HL-60 (cell line): ENCODE measurements around the gene TBC1D24.

Experiments used
- DNase-seq, 2 experiments: peaks; one replicate each; pipeline ENCODE4 v3.0.0-alpha.2; 2010 to 2020; ENCODE audit warnings: low read depth in 1 of 2, low spot score in 1 of 2
- H3K27ac ChIP-seq: fragments of 250-450 bp; sonication (Bioruptor Pico); replicated peaks from 2 replicates; pipeline ENCODE4 v1.5.1; 2020; ENCODE audit warnings: mild to moderate bottlenecking, moderate library complexity
- H3K27me3 ChIP-seq: fragments of 250-450 bp; sonication (Bioruptor Pico); 2 replicates; pipeline ENCODE4 v1.5.1; 2021; ENCODE audit warnings: mild to moderate bottlenecking, moderate library complexity; ENCODE audit not compliant: insufficient read depth, poor library complexity, severe bottlenecking
- H3K4me3 ChIP-seq: replicated peaks from 2 replicates; pipeline ENCODE4 v1.5.1; 2011; ENCODE audit warnings: mild to moderate bottlenecking, control low read depth, low read length; ENCODE audit not compliant: insufficient read depth
- GABPA ChIP-seq: IDR thresholded peaks from 2 replicates; pipeline ENCODE4 v1.6.1; 2012; ENCODE audit warnings: low read depth
- POLR2AphosphoS5 ChIP-seq: IDR thresholded peaks from 2 replicates; pipeline ENCODE4 v1.6.1; 2012; ENCODE audit warnings: low read depth
- SPI1 ChIP-seq: IDR thresholded peaks from 2 replicates; pipeline ENCODE4 v1.6.1; 2012; ENCODE audit warnings: low read depth, mild to moderate bottlenecking, borderline replicate concordance
- TF ChIP-seq, protein P1 (sequence below): IDR thresholded peaks from 2 replicates; pipeline ENCODE4 v1.6.1; 2012; ENCODE audit warnings: low read depth; ENCODE audit not compliant: insufficient replicate concordance
- TF ChIP-seq, protein P2 (sequence below): IDR thresholded peaks from one replicate; pipeline ENCODE4 v1.5.1; 2011; ENCODE audit warnings: low read length, control low read depth, inconsistent platforms; ENCODE audit not compliant: insufficient read depth

Gene TBC1D24

DNA sequence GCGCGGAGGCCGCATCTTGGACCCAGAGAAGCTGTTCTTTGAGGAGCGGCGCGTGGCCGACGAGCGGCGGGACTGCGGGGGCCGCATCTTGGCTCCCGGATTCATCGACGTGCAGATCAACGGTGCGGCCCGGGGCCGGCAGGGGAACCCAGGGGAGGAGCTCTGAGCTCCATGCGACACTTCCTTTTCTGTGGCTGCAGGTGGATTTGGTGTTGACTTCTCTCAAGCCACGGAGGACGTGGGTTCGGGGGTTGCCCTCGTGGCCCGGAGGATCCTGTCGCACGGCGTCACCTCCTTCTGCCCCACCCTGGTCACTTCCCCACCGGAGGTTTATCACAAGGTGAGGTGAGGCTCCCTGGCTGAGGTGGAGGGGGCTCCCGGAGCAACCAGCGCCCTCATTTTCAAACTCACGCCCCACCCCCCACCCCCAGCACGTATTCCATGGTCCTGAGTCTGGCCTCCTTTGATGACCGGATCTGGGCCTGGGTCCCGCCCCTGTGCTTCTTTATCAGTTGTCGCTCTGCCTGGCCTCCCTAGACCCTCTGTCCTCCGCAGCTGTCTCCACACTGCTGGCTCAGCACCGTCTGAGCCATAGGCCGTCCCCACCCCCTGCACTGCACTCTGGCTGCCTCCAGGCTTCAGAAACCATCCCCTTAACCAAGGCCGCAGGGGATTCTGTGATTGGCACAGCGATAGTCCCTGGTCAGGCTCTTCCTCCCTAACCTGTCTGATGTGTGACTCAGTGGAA is 46.0 kb downstream of the TBC1D24 start:
- peak overlapping the region; percentile 53 for H3K4me3 ChIP-seq
- TF ChIP-seq, protein P1, sequence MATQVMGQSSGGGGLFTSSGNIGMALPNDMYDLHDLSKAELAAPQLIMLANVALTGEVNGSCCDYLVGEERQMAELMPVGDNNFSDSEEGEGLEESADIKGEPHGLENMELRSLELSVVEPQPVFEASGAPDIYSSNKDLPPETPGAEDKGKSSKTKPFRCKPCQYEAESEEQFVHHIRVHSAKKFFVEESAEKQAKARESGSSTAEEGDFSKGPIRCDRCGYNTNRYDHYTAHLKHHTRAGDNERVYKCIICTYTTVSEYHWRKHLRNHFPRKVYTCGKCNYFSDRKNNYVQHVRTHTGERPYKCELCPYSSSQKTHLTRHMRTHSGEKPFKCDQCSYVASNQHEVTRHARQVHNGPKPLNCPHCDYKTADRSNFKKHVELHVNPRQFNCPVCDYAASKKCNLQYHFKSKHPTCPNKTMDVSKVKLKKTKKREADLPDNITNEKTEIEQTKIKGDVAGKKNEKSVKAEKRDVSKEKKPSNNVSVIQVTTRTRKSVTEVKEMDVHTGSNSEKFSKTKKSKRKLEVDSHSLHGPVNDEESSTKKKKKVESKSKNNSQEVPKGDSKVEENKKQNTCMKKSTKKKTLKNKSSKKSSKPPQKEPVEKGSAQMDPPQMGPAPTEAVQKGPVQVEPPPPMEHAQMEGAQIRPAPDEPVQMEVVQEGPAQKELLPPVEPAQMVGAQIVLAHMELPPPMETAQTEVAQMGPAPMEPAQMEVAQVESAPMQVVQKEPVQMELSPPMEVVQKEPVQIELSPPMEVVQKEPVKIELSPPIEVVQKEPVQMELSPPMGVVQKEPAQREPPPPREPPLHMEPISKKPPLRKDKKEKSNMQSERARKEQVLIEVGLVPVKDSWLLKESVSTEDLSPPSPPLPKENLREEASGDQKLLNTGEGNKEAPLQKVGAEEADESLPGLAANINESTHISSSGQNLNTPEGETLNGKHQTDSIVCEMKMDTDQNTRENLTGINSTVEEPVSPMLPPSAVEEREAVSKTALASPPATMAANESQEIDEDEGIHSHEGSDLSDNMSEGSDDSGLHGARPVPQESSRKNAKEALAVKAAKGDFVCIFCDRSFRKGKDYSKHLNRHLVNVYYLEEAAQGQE: no peak
- TF ChIP-seq SPI1: peak; percentile 78
- no peaks in the 10 kb centered on the region for H3K27me3 ChIP-seq
- peak overlapping the region; percentile 68 for H3K27ac ChIP-seq
- peak in 1 of 2 experiments; percentile 64 for DNase-seq

DNA sequence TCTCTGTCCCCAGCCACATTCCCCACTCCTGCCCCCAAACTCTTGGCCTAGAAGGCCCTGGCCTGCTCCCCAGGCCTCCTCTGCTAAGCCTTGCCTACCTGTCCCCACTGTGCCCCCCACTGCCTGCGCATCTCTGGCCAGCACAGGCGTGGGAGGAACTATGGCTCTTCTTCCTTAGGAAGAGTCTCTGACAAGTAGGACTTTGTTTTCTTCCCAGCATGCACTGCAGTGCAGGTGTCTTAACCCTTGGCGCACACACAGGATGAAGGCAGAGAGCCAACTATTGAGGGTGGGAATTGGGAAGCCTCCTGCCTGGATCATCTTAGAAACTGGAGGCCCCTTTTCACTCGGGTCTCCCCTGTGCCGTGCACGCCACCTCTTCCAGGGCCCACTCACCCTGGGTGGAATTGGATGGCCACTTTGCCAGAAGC is 48.9 kb downstream of the TBC1D24 start:
- H3K4me3 ChIP-seq: no peak overlapping the region
- TF ChIP-seq GABPA (no peak), SPI1 (no peak), POLR2AphosphoS5 (no peak)
- TF ChIP-seq, protein P1: no peak
- TF ChIP-seq, protein P2, sequence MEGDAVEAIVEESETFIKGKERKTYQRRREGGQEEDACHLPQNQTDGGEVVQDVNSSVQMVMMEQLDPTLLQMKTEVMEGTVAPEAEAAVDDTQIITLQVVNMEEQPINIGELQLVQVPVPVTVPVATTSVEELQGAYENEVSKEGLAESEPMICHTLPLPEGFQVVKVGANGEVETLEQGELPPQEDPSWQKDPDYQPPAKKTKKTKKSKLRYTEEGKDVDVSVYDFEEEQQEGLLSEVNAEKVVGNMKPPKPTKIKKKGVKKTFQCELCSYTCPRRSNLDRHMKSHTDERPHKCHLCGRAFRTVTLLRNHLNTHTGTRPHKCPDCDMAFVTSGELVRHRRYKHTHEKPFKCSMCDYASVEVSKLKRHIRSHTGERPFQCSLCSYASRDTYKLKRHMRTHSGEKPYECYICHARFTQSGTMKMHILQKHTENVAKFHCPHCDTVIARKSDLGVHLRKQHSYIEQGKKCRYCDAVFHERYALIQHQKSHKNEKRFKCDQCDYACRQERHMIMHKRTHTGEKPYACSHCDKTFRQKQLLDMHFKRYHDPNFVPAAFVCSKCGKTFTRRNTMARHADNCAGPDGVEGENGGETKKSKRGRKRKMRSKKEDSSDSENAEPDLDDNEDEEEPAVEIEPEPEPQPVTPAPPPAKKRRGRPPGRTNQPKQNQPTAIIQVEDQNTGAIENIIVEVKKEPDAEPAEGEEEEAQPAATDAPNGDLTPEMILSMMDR: no peak
- DNase-seq: no peak
- H3K27ac ChIP-seq: no peak overlapping the region
- no peaks in the 10 kb centered on the region for H3K27me3 ChIP-seq

DNA sequence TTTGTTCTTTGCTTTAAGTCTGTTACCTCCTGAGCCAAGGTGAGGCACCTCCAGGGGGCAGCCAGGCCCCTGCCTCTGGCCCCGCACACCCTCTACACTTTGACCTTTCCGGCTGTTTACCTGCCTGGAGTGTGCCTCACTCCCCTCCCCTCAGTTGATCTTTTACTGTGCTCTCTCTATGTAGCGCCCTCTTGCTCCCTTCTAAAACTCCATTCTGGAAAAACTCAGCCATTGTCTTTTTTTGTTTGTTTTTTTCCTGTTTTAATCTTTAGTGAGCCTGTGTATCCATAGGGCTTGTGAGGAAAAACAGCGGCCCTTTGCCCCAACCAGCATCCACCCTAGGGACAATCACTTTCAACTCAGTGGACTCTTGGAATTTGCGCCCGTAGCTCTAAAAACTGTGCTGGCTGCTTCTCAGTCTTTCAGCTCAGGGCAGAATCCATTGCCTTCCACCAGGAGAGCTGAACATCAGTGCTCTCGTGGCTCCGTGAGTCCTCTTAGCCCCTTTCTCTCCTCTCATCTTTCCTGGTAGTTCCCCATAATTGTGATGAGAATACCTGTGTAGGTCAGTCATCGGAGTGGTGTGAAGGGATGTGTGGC is 49.5 kb downstream of the TBC1D24 start:
- DNase-seq: no peak
- H3K27ac ChIP-seq: no peak overlapping the region
- no peaks in the 10 kb centered on the region for H3K27me3 ChIP-seq
- H3K4me3 ChIP-seq: no peak overlapping the region
- TF ChIP-seq, protein P2: no peak
- no peak for TF ChIP-seq GABPA
- TF ChIP-seq, protein P1: no peak
